Measurements from ENCODE around the gene HLA-B.
"Not testable (repeated sequence)": the region's sequence is repeated elsewhere in the genome, so short reads cannot be mapped to it uniquely, and the experiment has no call there.

HLA-B gene

DNA sequence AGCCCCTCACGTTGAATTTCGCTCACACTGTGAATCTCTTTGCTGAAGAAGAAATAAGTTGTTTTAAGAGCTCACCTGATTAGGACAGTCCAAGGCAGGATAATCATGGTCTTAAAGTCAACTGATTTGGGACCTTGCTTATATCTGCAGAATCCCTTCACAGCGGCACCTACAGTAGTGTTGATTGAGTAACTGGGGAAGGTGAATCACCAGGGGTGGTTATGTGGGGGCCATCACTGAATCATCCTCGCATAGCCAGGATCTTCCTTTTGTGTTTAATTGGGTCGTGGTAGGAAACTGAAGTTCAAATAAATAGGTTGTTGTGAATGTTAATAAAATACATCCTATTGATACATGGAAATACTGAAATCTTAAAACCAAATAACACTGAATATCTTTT lies 26.2 kb upstream of the HLA-B start:
- peak in 1 of 2 donors; percentile 67 for ATAC-seq

DNA sequence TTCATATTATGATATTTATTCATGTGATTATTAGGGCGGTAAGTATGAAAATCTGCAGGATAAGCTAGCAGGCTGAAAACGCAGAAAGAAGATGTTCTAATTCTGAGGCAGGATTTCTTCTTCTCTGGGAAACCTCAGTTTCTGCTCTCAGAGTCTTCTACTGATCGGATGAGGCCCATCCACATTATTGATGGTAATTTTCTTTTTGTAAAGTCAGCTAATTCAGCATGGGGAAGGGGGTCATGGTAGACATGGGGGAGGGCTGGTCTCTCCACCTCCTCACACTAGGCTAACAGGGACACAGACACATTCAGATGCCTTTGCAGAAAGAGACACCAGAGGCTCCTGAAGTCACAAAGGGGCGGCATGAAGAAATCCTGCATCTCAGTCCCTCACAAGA lies 24.7 kb upstream of the HLA-B start:
- no peak for ATAC-seq

GRCh38 chr6:31379850-31380249 lies 22.9 kb upstream of the HLA-B start:
- no peak for ATAC-seq

- no peak for ATAC-seq
Measured at GRCh38 chr6:31378721-31379103, 21.7 kb upstream of the HLA-B start.

- ATAC-seq = no peak
Measured at GRCh38 chr6:31378062-31378720, 21.2 kb upstream of the HLA-B start.

- no peak for ATAC-seq
Measured at GRCh38 chr6:31377029-31377428, 20.1 kb upstream of the HLA-B start.

DNA sequence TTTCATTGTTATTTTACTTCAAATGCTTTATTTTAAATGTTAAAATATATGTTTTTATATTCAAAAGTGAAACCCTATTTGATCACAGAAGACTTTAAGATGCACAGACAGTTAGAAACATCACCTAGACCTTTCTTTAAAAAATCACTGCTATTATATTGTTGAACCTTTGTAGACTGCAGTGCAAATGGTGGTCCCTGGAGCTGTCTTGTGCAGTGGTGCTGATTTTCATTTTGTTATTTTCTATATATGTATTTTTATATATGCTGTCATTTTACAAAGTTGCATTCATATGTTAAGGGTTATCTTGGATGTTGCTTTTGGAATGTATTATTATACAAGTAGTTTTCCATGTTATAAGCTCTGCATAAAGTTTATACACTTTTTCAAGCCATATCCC lies 18.7 kb upstream of the HLA-B start:
- ATAC-seq = no peak

DNA sequence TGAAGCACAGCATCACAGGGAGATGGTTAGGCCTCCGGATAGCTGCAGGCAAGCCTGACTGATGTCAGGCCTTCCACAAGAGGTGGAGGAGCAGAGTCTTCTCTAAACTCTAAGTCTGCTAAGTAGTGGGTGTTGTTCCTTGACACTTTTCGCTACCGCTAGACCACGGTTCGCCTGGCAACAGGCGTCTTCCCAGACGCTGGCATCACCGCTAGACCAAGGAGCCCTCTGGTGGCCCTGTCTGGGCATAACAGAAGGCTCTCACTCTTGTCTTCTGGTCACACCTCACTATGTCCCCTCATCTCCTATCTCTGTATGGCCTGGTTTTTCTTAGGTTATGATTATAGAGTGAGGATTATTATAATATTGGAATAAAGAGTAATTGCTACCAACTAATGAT lies 17.1 kb upstream of the HLA-B start:
- ATAC-seq = not testable (repeated sequence)

- ATAC-seq = no peak
Measured at GRCh38 chr6:31368461-31368860, 11.5 kb upstream of the HLA-B start.

DNA sequence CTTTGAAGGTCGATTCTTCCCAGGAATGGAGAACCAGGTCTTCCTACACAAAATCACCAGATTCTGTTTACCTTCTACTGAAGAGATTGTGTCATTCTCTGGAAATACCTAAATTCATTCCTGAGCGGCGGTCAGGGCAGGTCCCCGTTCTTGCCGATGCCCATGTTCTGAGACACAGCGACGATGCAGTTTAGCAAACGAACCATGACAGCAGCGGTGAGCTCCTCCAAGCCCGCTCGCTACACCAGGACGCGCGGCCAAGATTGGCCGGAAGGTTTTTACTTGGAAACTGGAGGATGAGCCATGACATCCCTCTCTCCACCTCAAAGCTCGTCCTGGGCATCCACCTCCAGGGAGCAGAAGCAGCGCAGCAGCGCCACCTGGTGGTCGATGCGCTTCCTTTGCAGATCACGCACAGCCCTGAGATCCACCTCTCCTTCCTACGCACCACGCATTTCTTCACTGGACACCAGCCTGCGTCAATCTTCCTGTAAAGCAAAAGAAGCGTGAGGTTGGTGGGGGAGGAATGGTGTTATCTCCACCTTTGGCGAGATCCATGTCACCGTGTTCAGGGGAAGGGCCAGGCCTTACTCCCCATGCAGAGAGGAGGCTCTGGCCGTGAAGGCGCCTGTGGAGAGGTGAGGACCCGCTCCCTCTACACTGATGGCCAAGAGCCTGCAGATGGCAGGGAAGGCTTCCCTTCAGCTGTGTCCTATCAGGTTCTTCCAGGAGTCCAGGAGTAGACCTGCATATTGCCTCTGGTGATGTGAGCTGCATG lies 9.9 kb upstream of the HLA-B start:
- ATAC-seq = peak; percentile 96 to 97

GRCh38 chr6:31365864-31366263 lies 8.9 kb upstream of the HLA-B start:
- no peak for ATAC-seq

DNA sequence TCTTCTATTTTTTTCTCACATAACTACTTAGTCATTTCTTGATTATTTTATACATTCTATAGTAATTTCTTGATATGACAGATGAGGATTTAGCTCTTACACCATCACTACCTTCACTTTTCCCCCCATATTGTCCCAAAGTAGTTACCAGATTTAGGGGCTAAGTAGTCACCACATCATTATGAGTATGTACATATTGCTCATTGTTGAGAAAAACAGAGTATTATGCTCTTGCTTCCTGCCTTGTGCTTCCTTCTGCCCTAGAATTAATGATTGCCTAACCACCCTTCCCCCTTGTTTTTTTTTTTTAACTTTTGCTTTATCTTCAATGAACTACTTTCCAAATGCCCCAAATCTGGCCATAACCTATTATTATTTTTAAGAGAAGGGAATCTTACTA lies 6.8 kb upstream of the HLA-B start:
- ATAC-seq = peak; percentile 44 to 65

GRCh38 chr6:31362751-31363150 lies 5.8 kb upstream of the HLA-B start:
- no peak for ATAC-seq

DNA sequence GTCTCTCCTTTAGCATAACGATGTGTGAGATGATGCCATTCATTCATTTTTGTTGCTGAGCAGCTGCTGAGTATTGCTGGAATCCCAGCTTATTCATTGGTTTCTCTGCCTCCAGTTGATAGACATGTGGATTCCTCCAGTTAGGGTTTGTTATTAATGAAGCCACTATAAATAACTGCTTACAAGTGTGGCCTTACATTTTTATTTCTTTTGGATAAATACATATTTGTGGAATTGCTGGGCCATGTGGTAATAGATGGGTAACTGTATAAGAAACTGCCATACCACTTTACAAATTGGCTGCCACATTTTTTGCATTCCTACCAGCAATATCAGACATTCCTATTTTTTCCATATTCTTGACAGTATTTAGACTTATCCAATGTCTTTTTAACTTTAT lies 2.6 kb upstream of the HLA-B start:
- no peak for ATAC-seq

GRCh38 chr6:31358302-31358701 lies 1.3 kb upstream of the HLA-B start:
- peak in 1 of 2 donors; percentile 20 for ATAC-seq

- ATAC-seq = no peak
Measured at GRCh38 chr6:31357886-31358285, 907 bp upstream of the HLA-B start.

GRCh38 chr6:31356216-31356945 lies 598 bp downstream of the HLA-B start:
- peak; percentile 6 to 9 for ATAC-seq

- no peak for ATAC-seq
Measured at GRCh38 chr6:31355583-31355948, 1.4 kb downstream of the HLA-B start.

- no peak for ATAC-seq
Measured at GRCh38 chr6:31354864-31355582, 2.0 kb downstream of the HLA-B start.

DNA sequence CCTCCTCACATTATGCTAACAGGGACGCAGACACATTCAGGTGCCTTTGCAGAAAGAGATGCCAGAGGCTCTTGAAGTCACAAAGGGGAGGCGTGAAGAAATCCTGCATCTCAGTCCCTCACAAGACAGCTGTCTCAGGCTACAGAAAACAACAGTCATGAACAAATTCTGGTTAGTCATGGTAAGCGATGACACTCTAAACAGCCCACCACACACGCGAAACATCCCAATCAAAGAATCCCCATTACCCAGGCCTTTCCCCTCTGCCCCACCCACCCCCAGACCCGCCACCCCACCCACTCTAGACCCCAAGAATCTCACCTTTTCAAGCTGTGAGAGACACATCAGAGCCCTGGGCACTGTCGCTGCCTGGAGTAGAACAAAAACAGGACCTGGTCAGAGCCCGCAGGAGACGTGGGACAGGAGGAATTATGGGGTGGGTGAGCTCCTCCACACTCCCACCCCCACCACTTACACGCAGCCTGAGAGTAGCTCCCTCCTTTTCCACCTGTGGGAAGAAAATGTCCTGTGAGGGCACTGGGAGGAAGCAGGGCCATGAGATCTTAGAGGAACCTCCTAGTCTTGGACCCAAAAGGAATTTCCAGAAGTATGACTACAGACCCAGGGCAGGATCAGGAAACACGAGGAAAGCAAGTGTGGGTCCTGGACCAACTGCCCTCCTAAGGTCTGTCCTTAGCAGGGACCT lies 2.7 kb downstream of the HLA-B start:
- ATAC-seq = peak; percentile 18

- ATAC-seq = no peak
Measured at GRCh38 chr6:31353384-31353945, 3.5 kb downstream of the HLA-B start.

Data from activated CD4-positive, CD25-positive, alpha-beta regulatory T cell treated with anti-CD3 and anti-CD28 coated beads, Interleukin-2, amount 50 U/mL, for 24 hours (primary cell).